CD4-positive, alpha-beta T cell (primary cell): ENCODE data around the gene LACC1. TPM values are rescaled to one million over a fixed set of nuclear protein-coding genes. Genes with fewer than 3 reads are reported as not detected.

ENCODE experiments used
- ATAC-seq: fragments of 200-7000 bp; cut with Tn5 transposase; one replicate; pipeline ENCODE4 v1.10.0; 2022; ENCODE audit warnings: mild to moderate bottlenecking; ENCODE audit not compliant: poor library complexity
- CTCF ChIA-PET: fragments of 350-600 bp; sonication (Branson Sonifier 250); formaldehyde crosslinking; loops from one replicate; lab custom pipeline; 2021; ENCODE audit warnings: antibody characterized with exemption, inconsistent platforms; lab: Charles Lee
- POLR2A ChIA-PET: fragments of 350-600 bp; sonication (Branson Sonifier 250); formaldehyde crosslinking; loops from one replicate; lab custom pipeline; 2021; ENCODE audit warnings: antibody characterized with exemption, inconsistent platforms; lab: Charles Lee
- DNase-seq, 14 experiments: peaks; one replicate each; pipeline ENCODE4 v3.0.0-alpha.2; 2013 to 2020; ENCODE audit warnings: mixed read lengths in 2 of 14
- H3K27ac ChIP-seq, 2 donors: one replicate each; pipeline versions ENCODE4 v1.5.1 to v1.7.0; 2013; ENCODE audit warnings: low read length in 2 of 2, low read depth in 1 of 2, mild to moderate bottlenecking in 1 of 2
- H3K27me3 ChIP-seq, 2 experiments: 1 replicate in 1 of 2; 2 replicates in 1 of 2; pipeline versions ENCODE4 v1.6.1 to v1.7.0; 2013; ENCODE audit warnings: low read length in 2 of 2, control low read depth in 1 of 2, mild to moderate bottlenecking in 1 of 2, moderate library complexity in 1 of 2; ENCODE audit not compliant: insufficient read depth in 2 of 2, control insufficient read depth in 1 of 2
- H3K36me3 ChIP-seq: one replicate; pipeline ENCODE4 v1.6.1; 2013; ENCODE audit warnings: low read length, control low read depth; ENCODE audit not compliant: insufficient read depth
- H3K4me1 ChIP-seq: one replicate; pipeline ENCODE4 v1.6.1; 2013; ENCODE audit warnings: low read length, control low read depth; ENCODE audit not compliant: insufficient read depth
- H3K4me3 ChIP-seq: one replicate; pipeline ENCODE4 v1.5.1; 2013; ENCODE audit warnings: mild to moderate bottlenecking, low read length, moderate library complexity
- H3K9me3 ChIP-seq, 2 experiments: 1 replicate in 1 of 2; 2 replicates in 1 of 2; pipeline versions ENCODE4 v1.6.1 to v1.7.0; 2013; ENCODE audit warnings: low read length in 2 of 2, mild to moderate bottlenecking in 2 of 2, control low read depth in 1 of 2, moderate library complexity in 1 of 2; ENCODE audit not compliant: control insufficient read depth in 1 of 2, insufficient read depth in 1 of 2
- H3K27ac Mint-ChIP-seq: one replicate; pipeline ENCODE4 v1.8.0; 2020; ENCODE audit warnings: mixed read lengths
- H3K27me3 Mint-ChIP-seq: one replicate; pipeline ENCODE4 v1.8.0; 2021; ENCODE audit warnings: mixed read lengths
- H3K36me3 Mint-ChIP-seq: one replicate; pipeline ENCODE4 v1.8.0; 2021; ENCODE audit warnings: low read depth, mixed read lengths
- H3K4me1 Mint-ChIP-seq: one replicate; pipeline ENCODE4 v1.8.0; 2021; ENCODE audit warnings: low read depth, mixed read lengths
- H3K4me3 Mint-ChIP-seq: one replicate; pipeline ENCODE4 v1.8.0; 2020; ENCODE audit warnings: mild to moderate bottlenecking, mixed read lengths
- H3K9me3 Mint-ChIP-seq: one replicate; pipeline ENCODE4 v1.8.0; 2020; ENCODE audit warnings: mixed read lengths
- CTCF ChIP-seq: fragments of 200-600 bp; IDR thresholded peaks from one replicate; pipeline ENCODE4 v1.8.0; 2022; ENCODE audit warnings: antibody characterized with exemption, mild to moderate bottlenecking
- intact Hi-C, 2 experiments: fragments of 100-400 bp; cut with DNase I in 1 of 2; cut with micrococcal nuclease in 1 of 2; formaldehyde crosslinking; loops; one replicate each; pipeline versions ENCODE4 v1.15.1 to v1.9.0; 2023 to 2025; cut with DNase I, micrococcal nuclease
- total RNA-seq, 174 experiments: library from RNA in 2 of 174; stranded (reverse) in 2 of 174; gene quantifications; one replicate each; pipeline ENCODE4 v1.2.3 and lab custom pipeline; 2021 to 2026

The LACC1 gene
- total RNA-seq, 2 experiments from 2014 or later = 0.93 to 0.95 TPM

GRCh38 chr13:43861863-43862262 lies 17.8 kb upstream of the LACC1 start:
- Mint-ChIP-seq H3K4me1 (no peaks in the 10 kb centered on the region), H3K27ac (no peak overlapping the region), H3K9me3 (no peaks in the 10 kb centered on the region), H3K27me3 (no peaks in the 10 kb centered on the region), H3K36me3 (no peaks in the 10 kb centered on the region), H3K4me3 (no peak overlapping the region)
- Histone ChIP-seq H3K4me3 (no peak overlapping the region), H3K9me3 (no peaks in the 10 kb centered on the region), H3K36me3 (no peaks in the 10 kb centered on the region), H3K27ac (no peak overlapping the region), H3K4me1 (no peaks in the 10 kb centered on the region), H3K27me3 (no peaks in the 10 kb centered on the region)
- TF ChIP-seq CTCF = no peak
- no peak for ATAC-seq
- ChIA-PET POLR2A (no interaction called here), CTCF (no interaction called here)
- no peak for DNase-seq
- intact Hi-C loops = no loop called here

- no peak overlapping the region for H3K4me3 Mint-ChIP-seq
- H3K9me3 Mint-ChIP-seq = no peaks in the 10 kb centered on the region
- Histone ChIP-seq H3K36me3 (no peaks in the 10 kb centered on the region), H3K4me1 (no peaks in the 10 kb centered on the region), H3K27ac (no peak overlapping the region), H3K9me3 (no peaks in the 10 kb centered on the region), H3K27me3 (no peaks in the 10 kb centered on the region), H3K4me3 (no peak overlapping the region)
- ChIA-PET POLR2A (no interaction called here), CTCF (interaction anchor here (1.3 kb wide), 1 partner anchor 43 kb away, joined by 3 read pairs; no protein-coding TSS in a partner anchor)
- no peaks in the 10 kb centered on the region for H3K4me1 Mint-ChIP-seq
- ATAC-seq (no peak), DNase-seq (no peak)
- intact Hi-C loops = no loop called here
- H3K36me3 Mint-ChIP-seq = no peaks in the 10 kb centered on the region
- no peak for TF ChIP-seq CTCF
- H3K27ac Mint-ChIP-seq = no peak overlapping the region
- no peaks in the 10 kb centered on the region for H3K27me3 Mint-ChIP-seq
Observed at GRCh38 chr13:43864921-43865320, 14.8 kb upstream of the LACC1 start.

GRCh38 chr13:43865892-43866291 lies 13.8 kb upstream of the LACC1 start:
- Histone ChIP-seq H3K27ac (no peak overlapping the region), H3K4me3 (no peak overlapping the region), H3K9me3 (no peaks in the 10 kb centered on the region), H3K36me3 (no peaks in the 10 kb centered on the region), H3K27me3 (no peaks in the 10 kb centered on the region), H3K4me1 (no peaks in the 10 kb centered on the region)
- Mint-ChIP-seq H3K4me1 (no peaks in the 10 kb centered on the region), H3K27me3 (no peaks in the 10 kb centered on the region), H3K4me3 (no peak overlapping the region), H3K27ac (no peak overlapping the region), H3K9me3 (no peaks in the 10 kb centered on the region), H3K36me3 (no peaks in the 10 kb centered on the region)
- ChIA-PET CTCF (interaction anchor here (1.3 kb wide), 1 partner anchor 42 kb away, joined by 3 read pairs; no protein-coding TSS in a partner anchor), POLR2A (no interaction called here)
- TF ChIP-seq CTCF = no peak
- no peak for ATAC-seq
- DNase-seq = no peak
- intact Hi-C loops = no loop called here
